Adrenal gland (tissue), 5 donors: ENCODE results near the gene PLXDC2.

Experiments used
- CTCF ChIP-seq, 6 experiments: fragments of 450-650 bp in 4 of 6; fragments of 200-600 bp in 2 of 6; sonication (generic) in 1 of 6; IDR thresholded peaks; 1 replicate in 5 of 6; 2 replicates in 1 of 6; pipeline versions ENCODE4 v1.5.1 to v1.8.0; 2016 to 2021; ENCODE audit warnings: antibody characterized with exemption in 6 of 6, mild to moderate bottlenecking in 2 of 6, moderate library complexity in 1 of 6
- POLR2A ChIP-seq, 2 donors: fragments of 450-650 bp; IDR thresholded peaks; one replicate each; pipeline ENCODE4 v1.6.1; 2017; ENCODE audit warnings: antibody characterized with exemption in 2 of 2, mild to moderate bottlenecking in 2 of 2, moderate library complexity in 1 of 2
- donor health status: DM: no; HTN: no; CAD: no.

DNA sequence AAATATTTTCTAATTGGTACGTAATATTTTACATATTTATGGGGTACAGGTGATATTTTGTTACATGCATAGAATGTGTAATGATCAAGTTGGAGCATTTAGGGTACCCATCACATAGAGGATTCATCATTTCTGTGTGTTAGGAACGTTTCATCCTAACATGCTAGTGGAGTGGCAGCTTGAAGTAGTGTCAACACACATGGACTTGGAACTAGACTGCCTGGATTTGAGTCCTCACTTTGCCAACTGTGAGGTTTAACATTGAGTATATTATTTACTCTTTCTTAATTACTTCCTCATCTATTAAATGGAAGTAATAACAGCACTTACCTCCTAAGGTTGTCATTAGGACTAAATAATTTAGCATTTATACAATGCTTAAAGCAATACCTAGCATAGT, 241.9 kb downstream of the PLXDC2 start:
- TF ChIP-seq CTCF (IDR thresholded peaks at IDR 0.05) (no peak), POLR2A (IDR thresholded peaks at IDR 0.05) (no peak)
